PFSK-1 (cell line): ENCODE measurements around the gene PIK3R5.

ENCODE experiments used
- POLR2AphosphoS5 ChIP-seq: IDR thresholded peaks from 2 replicates; pipeline ENCODE4 v1.6.1; 2012; ENCODE audit warnings: low read depth, mild to moderate bottlenecking, control low read depth, low read length, moderate library complexity
- SIN3A ChIP-seq: IDR thresholded peaks from 2 replicates; pipeline ENCODE4 v1.6.1; 2012; ENCODE audit warnings: mild to moderate bottlenecking, low read length, moderate library complexity, borderline replicate concordance; ENCODE audit not compliant: insufficient read depth
- TAF1 ChIP-seq: IDR thresholded peaks from 2 replicates; pipeline ENCODE4 v1.6.1; 2012; ENCODE audit warnings: low read length, control low read depth, borderline replicate concordance; ENCODE audit not compliant: insufficient read depth
- TF ChIP-seq, protein P1 (sequence below), 2 experiments: IDR thresholded peaks; 2 replicates each; pipeline versions ENCODE4 v1.6.1 to v1.8.0; 2011 to 2012; ENCODE audit warnings: low read depth in 2 of 2, low read length in 2 of 2, control low read depth in 1 of 2, inconsistent platforms in 1 of 2, mild to moderate bottlenecking in 1 of 2, moderate library complexity in 1 of 2; ENCODE audit not compliant: insufficient read depth in 1 of 2

- TF ChIP-seq SIN3A (no peak), POLR2AphosphoS5 (no peak), TAF1 (no peak)
- TF ChIP-seq, protein P1, sequence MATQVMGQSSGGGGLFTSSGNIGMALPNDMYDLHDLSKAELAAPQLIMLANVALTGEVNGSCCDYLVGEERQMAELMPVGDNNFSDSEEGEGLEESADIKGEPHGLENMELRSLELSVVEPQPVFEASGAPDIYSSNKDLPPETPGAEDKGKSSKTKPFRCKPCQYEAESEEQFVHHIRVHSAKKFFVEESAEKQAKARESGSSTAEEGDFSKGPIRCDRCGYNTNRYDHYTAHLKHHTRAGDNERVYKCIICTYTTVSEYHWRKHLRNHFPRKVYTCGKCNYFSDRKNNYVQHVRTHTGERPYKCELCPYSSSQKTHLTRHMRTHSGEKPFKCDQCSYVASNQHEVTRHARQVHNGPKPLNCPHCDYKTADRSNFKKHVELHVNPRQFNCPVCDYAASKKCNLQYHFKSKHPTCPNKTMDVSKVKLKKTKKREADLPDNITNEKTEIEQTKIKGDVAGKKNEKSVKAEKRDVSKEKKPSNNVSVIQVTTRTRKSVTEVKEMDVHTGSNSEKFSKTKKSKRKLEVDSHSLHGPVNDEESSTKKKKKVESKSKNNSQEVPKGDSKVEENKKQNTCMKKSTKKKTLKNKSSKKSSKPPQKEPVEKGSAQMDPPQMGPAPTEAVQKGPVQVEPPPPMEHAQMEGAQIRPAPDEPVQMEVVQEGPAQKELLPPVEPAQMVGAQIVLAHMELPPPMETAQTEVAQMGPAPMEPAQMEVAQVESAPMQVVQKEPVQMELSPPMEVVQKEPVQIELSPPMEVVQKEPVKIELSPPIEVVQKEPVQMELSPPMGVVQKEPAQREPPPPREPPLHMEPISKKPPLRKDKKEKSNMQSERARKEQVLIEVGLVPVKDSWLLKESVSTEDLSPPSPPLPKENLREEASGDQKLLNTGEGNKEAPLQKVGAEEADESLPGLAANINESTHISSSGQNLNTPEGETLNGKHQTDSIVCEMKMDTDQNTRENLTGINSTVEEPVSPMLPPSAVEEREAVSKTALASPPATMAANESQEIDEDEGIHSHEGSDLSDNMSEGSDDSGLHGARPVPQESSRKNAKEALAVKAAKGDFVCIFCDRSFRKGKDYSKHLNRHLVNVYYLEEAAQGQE (IDR thresholded peaks at IDR 0.05; ENCODE audit: insufficient read depth in 1 of 2, low read depth in 2 of 2, low read length in 2 of 2), result no peak
These were observed 44.2 kb upstream of the PIK3R5 start for GRCh38 chr17:9009737-9010136.
